Colonic mucosa (tissue), 4 donors: ENCODE data around the gene RHBDL2. TPM values are rescaled to one million over a fixed set of nuclear protein-coding genes. Genes with fewer than 3 reads are reported as not detected.
"Not testable (repeated sequence)": the region's sequence is repeated elsewhere in the genome, so short reads cannot be mapped to it uniquely, and the experiment has no call there.

Experiments
- DNase-seq: peaks from one replicate; pipeline ENCODE4 v3.0.0-alpha.2; 2020
- H3K27ac ChIP-seq: fragments of 200-600 bp; one replicate; pipeline ENCODE4 v1.8.0; 2021
- H3K27me3 ChIP-seq: fragments of 200-600 bp; one replicate; pipeline ENCODE4 v1.8.0; 2021
- H3K36me3 ChIP-seq: fragments of 200-600 bp; one replicate; pipeline ENCODE4 v1.8.0; 2021
- H3K4me1 ChIP-seq: fragments of 200-600 bp; one replicate; pipeline ENCODE4 v1.8.0; 2021; ENCODE audit warnings: mild to moderate bottlenecking
- H3K4me3 ChIP-seq: fragments of 200-600 bp; one replicate; pipeline ENCODE4 v1.8.0; 2021
- H3K9ac ChIP-seq, 2 donors: one replicate each; pipeline ENCODE4 v1.7.0; 2013; ENCODE audit warnings: control low read depth in 2 of 2, low read depth in 2 of 2, low read length in 2 of 2
- H3K9me3 ChIP-seq: fragments of 200-600 bp; one replicate; pipeline ENCODE4 v1.8.0; 2021
- intact Hi-C: fragments of 100-400 bp; cut with DNase I; formaldehyde crosslinking; loops from one replicate; pipeline ENCODE4 v1.14.1; 2022
- total RNA-seq, 2 donors: library from RNA; stranded (reverse); fragmentation: NEBNext Ultra II Directional in 1 of 2; extraction: Animal tissue kit (Norgen Biotek cat#: 25700) in 1 of 2; gene quantifications; one replicate each; pipeline ENCODE4 v1.2.1, GENCODE V29; 2021
- TF ChIP-seq, protein P1 (sequence below): fragments of 200-600 bp; IDR thresholded peaks from one replicate; pipeline ENCODE4 v1.8.0; 2022; ENCODE audit warnings: antibody characterized with exemption, mild to moderate bottlenecking
- donor health status: healthy.
- donor health status: DM: no; HTN: no; CAD: no.
- donor health status: DM: no; HTN: no; CAD: no.

Gene RHBDL2
- total RNA-seq, 2 donors from 2014 or later: 42.5 to 46.7 TPM

DNA sequence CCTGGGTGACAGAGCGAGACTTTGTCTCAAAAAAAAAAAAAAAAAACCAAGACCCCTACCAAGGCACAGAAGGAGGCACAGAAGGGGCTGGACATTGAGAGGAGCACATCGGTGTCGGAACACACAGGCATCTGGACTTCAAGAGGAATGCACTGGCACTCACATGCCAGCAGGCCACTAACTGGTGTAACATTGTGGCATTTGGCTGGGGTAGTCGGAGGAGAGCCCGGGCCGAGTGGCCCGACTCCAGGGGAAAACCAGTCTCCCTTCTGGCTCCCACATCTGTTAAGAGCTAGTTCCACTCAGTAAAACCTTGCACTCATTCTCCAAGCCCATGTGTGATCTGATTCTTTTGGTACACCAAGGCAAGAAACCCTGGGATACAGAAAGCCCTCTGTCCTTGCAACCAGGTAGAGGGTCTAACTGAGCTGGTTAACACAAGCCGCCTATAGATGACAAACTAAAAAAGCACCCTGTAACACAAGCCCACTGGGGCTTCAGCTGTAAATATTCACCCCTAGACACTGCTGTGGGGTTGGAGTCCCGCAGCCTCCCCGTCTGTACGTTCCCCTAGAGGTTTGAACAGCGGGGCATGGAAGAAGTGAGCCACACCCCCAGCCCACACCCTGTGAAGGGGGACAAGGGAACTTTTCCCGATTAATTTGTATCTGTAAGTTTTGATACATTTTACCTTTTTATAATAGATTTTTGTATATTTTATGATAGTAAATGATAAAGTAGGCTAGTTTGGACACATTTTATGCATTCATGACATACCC, 32.2 kb upstream of the RHBDL2 start:
- intact Hi-C loops: no loop called here

DNA sequence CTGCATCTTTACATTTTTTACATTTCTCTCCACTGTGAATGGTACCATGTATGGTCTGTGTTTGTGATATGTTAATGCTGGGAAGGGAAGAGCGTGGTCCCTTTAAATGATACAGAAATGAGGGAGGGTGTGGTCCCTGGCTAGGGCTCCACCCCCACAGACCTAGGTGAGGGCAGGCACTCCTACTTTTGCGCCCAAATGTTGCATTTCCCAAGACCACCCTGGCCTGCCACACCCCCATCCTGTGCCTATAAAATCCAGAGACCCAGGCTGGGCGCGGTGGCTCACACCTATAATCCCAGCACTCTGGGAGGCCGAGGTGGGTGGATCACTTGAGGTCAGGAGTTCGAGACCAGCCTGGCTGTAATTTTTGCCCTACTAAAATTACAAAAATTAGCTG, 31.5 kb upstream of the RHBDL2 start:
- H3K27me3 ChIP-seq, intact Hi-C loops, H3K27ac ChIP-seq, H3K9me3 ChIP-seq, H3K9ac ChIP-seq, H3K36me3 ChIP-seq, H3K4me1 ChIP-seq, H3K4me3 ChIP-seq: not testable (repeated sequence)
- peak; percentile 71 for DNase-seq

More for the DNA sequence above, 32.2 kb upstream of the RHBDL2 start:
- Histone ChIP-seq H3K27ac (no peak overlapping the region), H3K9me3 (no peaks in the 10 kb centered on the region), H3K4me1 (peaks cover 6% of the 10 kb centered on the region), H3K27me3 (no peaks in the 10 kb centered on the region), H3K36me3 (no peaks in the 10 kb centered on the region), H3K4me3 (no peak overlapping the region), H3K9ac (no peak overlapping the region)
- TF ChIP-seq, protein P1, sequence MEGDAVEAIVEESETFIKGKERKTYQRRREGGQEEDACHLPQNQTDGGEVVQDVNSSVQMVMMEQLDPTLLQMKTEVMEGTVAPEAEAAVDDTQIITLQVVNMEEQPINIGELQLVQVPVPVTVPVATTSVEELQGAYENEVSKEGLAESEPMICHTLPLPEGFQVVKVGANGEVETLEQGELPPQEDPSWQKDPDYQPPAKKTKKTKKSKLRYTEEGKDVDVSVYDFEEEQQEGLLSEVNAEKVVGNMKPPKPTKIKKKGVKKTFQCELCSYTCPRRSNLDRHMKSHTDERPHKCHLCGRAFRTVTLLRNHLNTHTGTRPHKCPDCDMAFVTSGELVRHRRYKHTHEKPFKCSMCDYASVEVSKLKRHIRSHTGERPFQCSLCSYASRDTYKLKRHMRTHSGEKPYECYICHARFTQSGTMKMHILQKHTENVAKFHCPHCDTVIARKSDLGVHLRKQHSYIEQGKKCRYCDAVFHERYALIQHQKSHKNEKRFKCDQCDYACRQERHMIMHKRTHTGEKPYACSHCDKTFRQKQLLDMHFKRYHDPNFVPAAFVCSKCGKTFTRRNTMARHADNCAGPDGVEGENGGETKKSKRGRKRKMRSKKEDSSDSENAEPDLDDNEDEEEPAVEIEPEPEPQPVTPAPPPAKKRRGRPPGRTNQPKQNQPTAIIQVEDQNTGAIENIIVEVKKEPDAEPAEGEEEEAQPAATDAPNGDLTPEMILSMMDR: no peak
- no peak for DNase-seq

DNA sequence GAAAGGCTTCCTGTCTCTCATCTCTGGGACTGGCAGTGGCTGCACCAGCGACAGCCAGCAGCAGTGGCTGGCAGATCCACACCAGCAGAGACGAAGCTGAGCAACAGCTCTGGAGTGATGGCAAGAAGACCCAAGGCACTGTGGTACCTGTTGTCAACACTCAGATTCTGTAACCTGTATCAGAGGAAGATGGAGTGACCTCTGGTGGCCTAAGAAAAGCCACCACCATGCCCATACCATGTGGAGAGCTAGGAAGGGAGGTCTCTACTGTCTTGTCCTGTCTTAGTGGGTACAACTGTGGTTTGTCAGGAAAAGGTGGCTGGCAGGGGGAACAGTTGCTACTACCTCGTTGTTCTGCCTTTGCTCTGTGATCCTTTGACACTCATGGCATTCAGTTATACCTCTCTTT, 22.5 kb upstream of the RHBDL2 start:
- no peak for DNase-seq
- H3K4me1 ChIP-seq: no peaks in the 10 kb centered on the region
- no peak overlapping the region for H3K4me3 ChIP-seq
- intact Hi-C loops: no loop called here
- H3K36me3 ChIP-seq: no peaks in the 10 kb centered on the region
- H3K9me3 ChIP-seq: no peaks in the 10 kb centered on the region
- H3K27ac ChIP-seq: no peak overlapping the region
- H3K27me3 ChIP-seq: no peaks in the 10 kb centered on the region
- no peak overlapping the region for H3K9ac ChIP-seq
- TF ChIP-seq, protein P1: no peak

DNA sequence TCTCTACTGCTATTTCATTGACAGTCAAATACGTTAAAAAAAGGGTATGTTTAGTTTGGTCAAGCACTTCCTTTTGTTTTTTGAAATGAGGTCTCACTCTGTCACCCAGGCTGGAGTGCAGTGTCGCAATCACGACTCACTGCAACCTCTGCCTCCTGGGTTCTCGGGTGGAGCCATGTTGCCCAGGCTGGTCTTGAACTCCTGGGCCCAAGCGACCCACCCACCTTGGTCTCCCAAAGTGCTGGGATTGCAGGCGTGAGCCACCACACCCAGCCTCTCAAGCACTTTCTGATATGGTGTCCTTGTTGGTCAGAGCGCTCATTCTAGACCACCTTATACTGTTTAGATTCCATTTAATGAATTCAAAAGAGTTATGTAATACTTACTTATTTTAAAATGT, 20.9 kb upstream of the RHBDL2 start:
- no peak for DNase-seq
- H3K4me1 ChIP-seq: no peaks in the 10 kb centered on the region
- no peak overlapping the region for H3K4me3 ChIP-seq
- no peaks in the 10 kb centered on the region for H3K36me3 ChIP-seq
- H3K9ac ChIP-seq: no peak overlapping the region
- H3K27me3 ChIP-seq: no peaks in the 10 kb centered on the region
- H3K27ac ChIP-seq: no peak overlapping the region
- H3K9me3 ChIP-seq: no peaks in the 10 kb centered on the region
- intact Hi-C loops: no loop called here
- TF ChIP-seq, protein P1: no peak

DNA sequence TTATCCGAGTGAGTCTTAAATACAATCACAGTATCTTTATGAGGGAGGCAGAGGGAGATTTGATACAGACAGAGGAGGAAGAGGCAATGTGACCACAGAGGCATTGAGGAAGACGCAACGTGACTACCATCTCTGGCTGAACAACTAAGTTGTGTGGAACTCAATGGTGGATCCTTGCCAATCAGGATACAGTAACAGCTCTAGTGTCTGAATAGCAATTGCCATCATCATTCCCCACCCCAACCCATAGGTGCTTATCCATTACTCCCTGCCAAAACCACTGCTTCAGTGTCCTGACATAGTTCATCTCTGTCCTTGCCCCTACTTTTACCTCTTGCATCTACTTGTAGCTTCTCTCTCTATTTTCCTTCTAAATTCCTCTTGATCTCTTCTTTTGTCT, 20.5 kb upstream of the RHBDL2 start:
- Histone ChIP-seq H3K4me1 (no peaks in the 10 kb centered on the region), H3K27ac (no peak overlapping the region), H3K9ac (no peak overlapping the region), H3K9me3 (no peaks in the 10 kb centered on the region), H3K4me3 (no peak overlapping the region), H3K36me3 (no peaks in the 10 kb centered on the region), H3K27me3 (no peaks in the 10 kb centered on the region)
- intact Hi-C loops: no loop called here
- DNase-seq: no peak
- TF ChIP-seq, protein P1: no peak

DNA sequence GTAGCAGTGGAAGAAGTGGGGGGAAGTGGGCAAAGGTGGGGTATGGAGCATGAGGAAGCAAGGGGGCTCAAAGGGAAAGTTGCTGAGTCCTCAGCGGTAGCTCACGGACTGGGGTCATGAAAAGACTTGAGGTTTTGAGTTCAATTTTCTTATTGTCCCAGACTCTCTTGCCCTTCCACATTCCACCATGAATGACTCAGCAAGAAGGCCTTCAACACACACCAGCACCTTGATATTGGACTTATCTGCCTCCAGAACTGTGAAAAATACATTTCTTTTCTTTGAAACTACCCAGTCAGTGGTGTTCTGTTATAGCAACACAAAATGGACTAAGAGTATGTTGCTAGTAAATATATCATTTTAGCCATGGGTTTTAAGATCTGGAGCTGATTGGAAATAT, 17.3 kb upstream of the RHBDL2 start:
- no peaks in the 10 kb centered on the region for H3K36me3 ChIP-seq
- TF ChIP-seq, protein P1: no peak

More for the DNA sequence above, 17.3 kb upstream of the RHBDL2 start:
- DNase-seq: no peak
- Histone ChIP-seq H3K27me3 (no peaks in the 10 kb centered on the region), H3K27ac (no peak overlapping the region), H3K9me3 (no peaks in the 10 kb centered on the region), H3K9ac (no peak overlapping the region), H3K4me3 (no peak overlapping the region), H3K4me1 (no peaks in the 10 kb centered on the region)
- intact Hi-C loops: no loop called here
